Measurements from ENCODE around the gene PLAC1. TPM values are rescaled to one million over a fixed set of nuclear protein-coding genes. Genes with fewer than 3 reads are reported as not detected.
A peak's percentile ranks its signal among the peaks of the same experiment; 100 is the strongest.

PLAC1 gene
- total RNA-seq, 1 experiment from 2014 or later, result 4.0 TPM

GRCh38 chrX:134654398-134655012 is 3.8 kb downstream of the PLAC1 start:
- DNase-seq, result no peak
- Histone ChIP-seq H3K27me3 (no peaks in the 10 kb centered on the region), H3K4me1 (no peaks in the 10 kb centered on the region), H3K27ac (no peak overlapping the region), H3K4me3 (no peak overlapping the region), H3K9me3 (replicated peaks) (no peaks in the 10 kb centered on the region), H3K36me3 (no peaks in the 10 kb centered on the region)

DNA sequence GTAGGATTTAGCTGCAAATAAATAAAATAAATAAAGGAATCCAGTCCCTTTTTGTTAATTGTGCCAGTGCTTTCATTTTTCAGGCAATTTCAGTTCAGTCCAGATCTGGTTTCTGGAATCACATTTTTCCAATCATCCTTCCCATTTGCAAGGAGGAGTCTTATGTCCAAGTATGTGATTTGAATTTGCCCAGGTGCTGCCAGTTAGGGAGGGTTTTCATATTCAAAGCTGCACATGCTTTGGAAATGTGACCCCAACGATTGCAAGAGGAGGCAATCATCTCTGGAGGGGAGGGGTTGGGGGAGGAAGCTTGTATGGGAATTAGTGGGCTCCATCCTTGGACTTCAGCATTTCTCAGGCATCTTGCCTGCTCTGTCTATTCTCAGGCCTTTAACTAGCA is 4.4 kb downstream of the PLAC1 start:
- Histone ChIP-seq H3K4me3 (no peak overlapping the region), H3K27ac (no peak overlapping the region), H3K4me1 (no peaks in the 10 kb centered on the region), H3K27me3 (no peaks in the 10 kb centered on the region), H3K36me3 (no peaks in the 10 kb centered on the region), H3K9me3 (replicated peaks) (no peaks in the 10 kb centered on the region)
- DNase-seq, result no peak

- Histone ChIP-seq H3K4me3 (no peak overlapping the region), H3K27ac (no peak overlapping the region), H3K27me3 (no peaks in the 10 kb centered on the region)
Measured at GRCh38 chrX:134650701-134651100, 7.6 kb downstream of the PLAC1 start.

DNA sequence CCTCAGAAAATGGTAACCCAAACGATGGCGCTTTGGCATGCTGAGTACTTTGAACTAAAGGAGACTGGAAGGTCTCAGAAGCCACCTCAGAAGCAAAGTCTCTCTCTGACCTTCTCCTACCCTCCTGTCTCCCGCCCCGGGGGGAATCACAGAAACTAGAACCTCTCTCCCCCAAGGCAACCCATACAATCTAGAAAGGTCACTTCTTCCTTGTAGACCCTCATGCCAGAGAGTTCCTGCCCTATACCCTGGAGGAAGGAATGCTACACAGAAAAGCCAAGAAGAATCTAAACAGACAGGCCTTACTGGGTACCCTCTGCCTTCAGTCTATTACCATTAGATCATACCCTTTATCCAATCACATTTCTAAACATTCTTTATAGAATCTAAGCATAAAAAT is 8.5 kb downstream of the PLAC1 start:
- Histone ChIP-seq H3K9me3 (replicated peaks) (no peaks in the 10 kb centered on the region), H3K4me1 (no peaks in the 10 kb centered on the region), H3K4me3 (no peak overlapping the region), H3K27me3 (no peaks in the 10 kb centered on the region), H3K27ac (no peak overlapping the region), H3K36me3 (no peaks in the 10 kb centered on the region)
- DNase-seq, result no peak

More at GRCh38 chrX:134650701-134651100, 7.6 kb downstream of the PLAC1 start:
- Histone ChIP-seq H3K9me3 (replicated peaks) (no peaks in the 10 kb centered on the region), H3K36me3 (no peaks in the 10 kb centered on the region), H3K4me1 (no peaks in the 10 kb centered on the region)
- no peak for DNase-seq

DNA sequence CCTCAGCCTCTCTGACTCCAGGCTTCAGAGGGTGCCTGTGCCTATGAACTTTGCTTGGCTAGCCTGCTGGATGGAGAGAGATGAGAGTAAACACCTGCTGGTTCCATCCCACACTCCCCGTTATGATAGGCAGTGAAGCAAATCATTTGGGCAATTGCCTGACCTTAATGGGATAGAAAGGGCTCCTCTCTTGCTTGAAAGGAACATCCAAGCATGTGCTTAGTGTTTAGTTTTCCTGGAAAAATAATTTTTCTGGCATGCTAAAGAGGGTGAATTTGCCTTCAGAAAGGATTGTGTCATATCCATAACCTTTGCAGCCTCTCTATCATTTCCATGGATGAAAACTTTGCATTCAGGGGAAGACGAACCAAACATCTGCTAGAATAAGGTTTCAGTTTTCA is 10.8 kb downstream of the PLAC1 start:
- Histone ChIP-seq H3K9me3 (replicated peaks) (no peaks in the 10 kb centered on the region), H3K4me3 (no peak overlapping the region), H3K27ac (no peak overlapping the region), H3K4me1 (no peaks in the 10 kb centered on the region), H3K27me3 (no peaks in the 10 kb centered on the region), H3K36me3 (no peaks in the 10 kb centered on the region)
- no peak for DNase-seq

- H3K27ac ChIP-seq, result no peak overlapping the region
- H3K4me3 ChIP-seq, result no peak overlapping the region
- H3K9me3 ChIP-seq (replicated peaks), result no peaks in the 10 kb centered on the region
- H3K4me1 ChIP-seq, result no peaks in the 10 kb centered on the region
- no peaks in the 10 kb centered on the region for H3K27me3 ChIP-seq
- DNase-seq, result no peak
- H3K36me3 ChIP-seq, result no peaks in the 10 kb centered on the region
Measured at GRCh38 chrX:134646691-134647090, 11.6 kb downstream of the PLAC1 start.

GRCh38 chrX:134645936-134646543 is 12.2 kb downstream of the PLAC1 start:
- Histone ChIP-seq H3K27ac (no peak overlapping the region), H3K9me3 (replicated peaks) (no peaks in the 10 kb centered on the region), H3K4me3 (no peak overlapping the region), H3K36me3 (no peaks in the 10 kb centered on the region), H3K4me1 (no peaks in the 10 kb centered on the region), H3K27me3 (no peaks in the 10 kb centered on the region)
- DNase-seq, result no peak

GRCh38 chrX:134642386-134642785 is 15.9 kb downstream of the PLAC1 start:
- H3K4me3 ChIP-seq, result no peak overlapping the region
- no peaks in the 10 kb centered on the region for H3K36me3 ChIP-seq
- H3K27me3 ChIP-seq, result no peaks in the 10 kb centered on the region
- H3K4me1 ChIP-seq, result no peaks in the 10 kb centered on the region
- H3K27ac ChIP-seq, result no peak overlapping the region
- H3K9me3 ChIP-seq (replicated peaks), result no peaks in the 10 kb centered on the region
- no peak for DNase-seq

GRCh38 chrX:134641346-134641745 is 16.9 kb downstream of the PLAC1 start:
- Histone ChIP-seq H3K9me3 (replicated peaks) (no peaks in the 10 kb centered on the region), H3K36me3 (no peaks in the 10 kb centered on the region), H3K4me1 (peaks cover 5% of the 10 kb centered on the region; the same call in 1 of the 2 replicates), H3K27me3 (no peaks in the 10 kb centered on the region), H3K4me3 (no peak overlapping the region), H3K27ac (no peak overlapping the region)
- no peak for DNase-seq

GRCh38 chrX:134640914-134641313 is 17.4 kb downstream of the PLAC1 start:
- no peak overlapping the region for H3K4me3 ChIP-seq
- no peak for DNase-seq
- no peak overlapping the region for H3K27ac ChIP-seq
- H3K36me3 ChIP-seq, result no peaks in the 10 kb centered on the region
- H3K27me3 ChIP-seq, result no peaks in the 10 kb centered on the region
- peaks cover 5% of the 10 kb centered on the region; the same call in 1 of the 2 replicates for H3K4me1 ChIP-seq
- H3K9me3 ChIP-seq (replicated peaks), result no peaks in the 10 kb centered on the region

DNA sequence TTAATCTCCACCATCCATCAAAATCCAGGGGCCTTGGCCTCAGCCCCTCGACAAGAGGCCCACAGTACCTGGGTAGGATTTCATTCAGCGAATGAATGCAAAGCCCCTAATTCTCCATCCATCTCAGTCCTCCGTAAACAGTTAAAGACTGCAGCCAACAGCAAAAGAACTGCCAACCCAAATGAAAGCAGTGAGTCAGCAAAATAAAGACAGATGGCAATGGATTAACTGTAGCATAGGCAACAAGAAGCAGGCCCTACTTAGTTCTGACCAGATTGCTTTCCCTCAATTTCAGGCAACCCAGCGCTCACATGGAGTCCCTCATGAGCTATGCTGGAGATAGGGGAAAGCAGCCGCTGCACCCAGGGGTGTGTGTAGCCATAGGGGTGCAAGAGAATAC is 21.4 kb downstream of the PLAC1 start:
- DNase-seq, result peak in 1 of 2 experiments; percentile 23
- H3K27me3 ChIP-seq, result no peaks in the 10 kb centered on the region
- H3K4me3 ChIP-seq, result no peak overlapping the region
- no peaks in the 10 kb centered on the region for H3K36me3 ChIP-seq
- H3K9me3 ChIP-seq (replicated peaks), result no peaks in the 10 kb centered on the region
- H3K4me1 ChIP-seq, result peaks cover 20% of the 10 kb centered on the region
- H3K27ac ChIP-seq, result no peak overlapping the region

- no peak for DNase-seq
- Histone ChIP-seq H3K27me3 (no peaks in the 10 kb centered on the region), H3K4me1 (peaks cover 33% of the 10 kb centered on the region), H3K36me3 (no peaks in the 10 kb centered on the region), H3K4me3 (no peak overlapping the region), H3K27ac (no peak overlapping the region), H3K9me3 (replicated peaks) (no peaks in the 10 kb centered on the region)
Measured at GRCh38 chrX:134634691-134635090, 23.6 kb downstream of the PLAC1 start.

DNA sequence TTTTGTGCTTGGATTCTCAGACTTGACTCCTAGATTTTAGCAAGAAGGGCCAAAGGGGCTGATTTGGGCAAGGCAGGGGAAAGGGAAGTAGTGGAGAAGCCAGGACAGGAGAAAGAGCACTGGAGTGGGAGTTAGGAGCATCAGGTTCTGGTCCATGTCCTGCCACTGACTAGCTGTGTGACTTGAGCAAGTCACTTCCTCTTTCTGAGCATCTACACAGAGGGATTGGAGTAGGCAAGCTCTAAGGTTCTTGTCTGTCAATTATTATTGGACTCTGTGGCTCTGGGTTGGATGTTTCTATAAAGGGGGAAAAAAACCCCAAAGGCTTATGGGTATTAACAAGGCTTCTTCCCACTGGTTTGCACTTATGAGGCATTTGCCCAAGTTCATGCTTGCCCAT is 24.4 kb downstream of the PLAC1 start:
- H3K27ac ChIP-seq, result no peak overlapping the region
- H3K9me3 ChIP-seq (replicated peaks), result no peaks in the 10 kb centered on the region
- no peaks in the 10 kb centered on the region for H3K36me3 ChIP-seq
- no peak overlapping the region for H3K4me3 ChIP-seq
- no peaks in the 10 kb centered on the region for H3K27me3 ChIP-seq
- peaks cover 33% of the 10 kb centered on the region for H3K4me1 ChIP-seq
- DNase-seq, result no peak

DNA sequence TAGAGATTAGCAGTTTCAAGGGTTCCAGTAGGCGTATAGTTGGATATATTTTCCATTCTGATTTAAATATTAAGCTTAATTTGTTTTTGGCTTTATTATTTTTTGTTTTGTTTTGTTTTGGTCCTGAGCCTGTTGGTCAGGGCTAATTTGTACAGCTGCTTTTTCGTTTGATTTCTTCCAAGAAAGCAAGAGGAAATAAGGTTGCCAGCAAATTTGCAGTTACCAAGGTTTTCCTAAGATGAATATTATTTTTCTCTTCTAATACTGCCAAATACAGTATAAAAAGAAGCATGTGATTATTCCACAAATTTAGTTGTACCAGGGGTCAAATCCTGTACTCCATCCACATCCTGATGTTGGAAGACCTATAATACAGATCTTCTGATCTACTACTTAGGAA is 24.9 kb downstream of the PLAC1 start:
- DNase-seq, result no peak
- H3K4me3 ChIP-seq, result no peak overlapping the region
- no peaks in the 10 kb centered on the region for H3K9me3 ChIP-seq (replicated peaks)
- peaks cover 33% of the 10 kb centered on the region for H3K4me1 ChIP-seq
- no peaks in the 10 kb centered on the region for H3K27me3 ChIP-seq
- no peak overlapping the region for H3K27ac ChIP-seq
- no peaks in the 10 kb centered on the region for H3K36me3 ChIP-seq

DNA sequence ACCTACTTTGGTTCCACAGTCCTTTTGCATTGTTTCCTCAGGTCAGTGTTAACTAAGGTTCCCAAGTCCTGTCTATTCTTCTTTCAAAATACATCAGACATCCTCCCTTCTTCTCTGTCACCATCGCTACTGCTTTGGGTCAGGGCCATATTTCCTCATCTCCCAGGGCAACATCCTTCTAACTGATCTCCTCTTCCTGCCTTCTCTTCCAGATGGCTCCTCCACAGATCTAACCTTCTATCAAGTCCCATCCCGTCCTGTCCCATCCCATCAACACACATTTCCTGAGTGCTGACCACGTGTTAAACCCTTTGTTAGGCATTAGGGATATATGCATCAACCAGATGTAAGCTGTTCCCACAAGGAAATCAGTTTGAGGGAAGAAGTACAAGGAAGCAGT is 25.9 kb downstream of the PLAC1 start:
- Histone ChIP-seq H3K27ac (peak overlapping the region; percentile 84), H3K4me1 (peaks cover 33% of the 10 kb centered on the region), H3K9me3 (replicated peaks) (no peaks in the 10 kb centered on the region), H3K4me3 (no peak overlapping the region), H3K36me3 (no peaks in the 10 kb centered on the region), H3K27me3 (no peaks in the 10 kb centered on the region)
- peak in 1 of 2 experiments; percentile 50 for DNase-seq

Measured in SJCRH30 (cell line).